ENCODE data around the gene BCAS1. TPM values are rescaled to one million over a fixed set of nuclear protein-coding genes. Genes with fewer than 3 reads are reported as not detected.

Gene BCAS1
- total and polyA plus RNA-seq, 2 donors (not counting 3 experiments of a cell fraction or from before 2014, with no cell fraction given): not detected

DNA sequence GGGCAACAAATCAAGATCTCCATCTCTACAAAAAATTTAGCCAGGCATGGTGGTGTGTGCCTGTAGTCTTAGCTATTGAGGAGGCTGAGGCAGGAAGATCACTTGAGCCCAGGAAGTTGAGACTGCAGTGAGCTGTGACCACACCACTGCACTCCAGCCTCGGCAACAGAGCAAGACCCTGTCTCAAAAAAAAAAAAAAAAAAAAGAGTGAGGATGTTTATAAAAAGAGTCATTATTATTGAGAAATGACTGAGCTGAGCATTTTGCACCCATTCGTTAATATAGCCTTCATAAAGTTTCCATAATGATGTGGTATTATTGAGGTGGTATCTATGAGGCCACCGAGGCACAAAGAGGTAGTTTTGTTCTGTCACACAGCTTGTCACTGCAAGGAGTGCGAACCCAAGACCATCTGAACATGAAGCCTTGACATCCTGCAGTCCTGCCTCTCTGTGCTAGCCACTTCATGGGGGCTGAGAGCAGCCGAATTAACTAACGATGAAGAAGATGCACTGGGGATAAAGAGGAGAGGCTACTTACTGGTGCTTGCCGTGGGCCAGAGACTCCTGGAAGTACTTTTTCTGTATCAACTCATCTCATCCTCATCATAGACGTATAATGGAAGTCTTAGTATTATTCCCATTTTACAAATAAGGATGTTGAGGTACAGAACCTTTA, 175.5 kb downstream of the BCAS1 start:
- H3K9me3 ChIP-seq (replicated peaks; ENCODE audit: control insufficient read depth, insufficient read depth, low read length): no peaks in the 10 kb centered on the region
- no peaks in the 10 kb centered on the region for H3K79me2 ChIP-seq (ENCODE audit: control insufficient read depth, insufficient read depth, low read length)
- H3K4me3 ChIP-seq (replicated peaks in 1 of 3; ENCODE audit: insufficient read depth in 1 of 3, low read depth in 1 of 3, low read length in 3 of 3): no peak overlapping the region
- H3K9me1 ChIP-seq (replicated peaks; ENCODE audit: control insufficient read depth, extremely low read depth, insufficient read depth, low read length): no peaks in the 10 kb centered on the region
- intact Hi-C loops (cut with micrococcal nuclease): loop anchor here (5.0 kb wide), 1 partner anchor 1403 kb away; no protein-coding TSS in a partner anchor
- H3K4me1 ChIP-seq (ENCODE audit: control insufficient read depth, extremely low read depth, insufficient read depth, low read length): peaks cover 31% of the 10 kb centered on the region
- H3K4me2 ChIP-seq (ENCODE audit: insufficient read depth, low read length): no peak overlapping the region
- CTCF ChIA-PET: interaction anchor here (0.6 kb wide), 1 partner anchor 13 kb away, joined by 4 read pairs; no protein-coding TSS in a partner anchor
- no peaks in the 10 kb centered on the region for H4K20me1 ChIP-seq (replicated peaks; ENCODE audit: control insufficient read depth, extremely low read depth, insufficient read depth, low read length)
- FAIRE-seq (no peak), DNase-seq (ENCODE audit: low read depth, low spot score) (no peak)
- H3K9ac ChIP-seq (replicated peaks; ENCODE audit: extremely low read depth, insufficient read depth, low read length): no peak overlapping the region
- POLR2A ChIA-PET: interaction anchor here (0.6 to 0.7 kb wide), 2 partner anchors 21 to 66 kb away, joined by 3 to 10 read pairs; no protein-coding TSS in a partner anchor
- no peaks in the 10 kb centered on the region for H3K36me3 ChIP-seq (ENCODE audit: control insufficient read depth in 2 of 2, extremely low read depth in 1 of 2, insufficient read depth in 2 of 2, low read length in 2 of 2)
- no peak overlapping the region for H3K27ac ChIP-seq (ENCODE audit: insufficient read depth, low read depth, low read length)
- no TSS peak for BruUV-seq (replicated peaks)
- dilution Hi-C loops (cut with MboI; ENCODE audit: extremely low pct_ligation_motif_present, low sequenced_read_pairs): no loop called here
- TF ChIP-seq POLR2A (IDR thresholded peaks at IDR 0.05; ENCODE audit: low read depth, low read length) (no peak), EZH2 (IDR thresholded peaks at IDR 0.05; ENCODE audit: borderline replicate concordance, low read depth, low read length, severe bottlenecking) (no peak), CTCF (IDR thresholded peaks at IDR 0.05; ENCODE audit: extremely low read depth in 1 of 2, insufficient read depth in 1 of 2, low read depth in 1 of 2, low read length in 2 of 2) (no peak), POLR2AphosphoS5 (IDR thresholded peaks at IDR 0.05; ENCODE audit: insufficient read depth, low read depth, low read length) (no peak), MYC (IDR thresholded peaks at IDR 0.05; ENCODE audit: low read depth, low read length) (no peak), GATA2 (IDR thresholded peaks at IDR 0.05; ENCODE audit: insufficient read depth, insufficient read length, low read depth, low read length) (no peak), FOS (IDR thresholded peaks at IDR 0.05; ENCODE audit: borderline replicate concordance, insufficient read depth, low read length) (no peak), JUN (IDR thresholded peaks at IDR 0.05; ENCODE audit: borderline replicate concordance, insufficient read depth, insufficient read length, low read depth) (no peak)
- H2AFZ ChIP-seq (ENCODE audit: low read depth, low read length): no peak overlapping the region
- no peaks in the 10 kb centered on the region for H3K27me3 ChIP-seq (ENCODE audit: control insufficient read depth in 2 of 2, insufficient read depth in 2 of 2, low read length in 2 of 2)

Small RNA genes lying within 50 kb of the gene (microRNA-seq; reads per million reads assigned to microRNA genes)
- gene MIR4756 (ENCODE audit: borderline number of aligned reads, borderline replicate concordance): not detected

Small RNA genes lying within 50 kb of the gene (small RNA-seq; reads per million reads assigned to genes)
- not detected for gene MIR4756 (ENCODE audit: insufficient read depth, insufficient read length, low read depth, low replicate concordance)

Other genes with a start within 250 kb of the BCAS1 start
- not detected in 2 replicates for gene CYP24A1, start 103.4 kb upstream of the BCAS1 start, total RNA-seq
- gene CYP24A1, start 103.4 kb upstream of the BCAS1 start, polyA plus RNA-seq: not detected in 2 replicates
- gene PFDN4, start 137.5 kb upstream of the BCAS1 start, total RNA-seq: 37.9 and 44.2 TPM in 2 replicates
- gene PFDN4, start 137.5 kb upstream of the BCAS1 start, polyA plus RNA-seq: 12.1 and 17.5 TPM in 2 replicates